Liver (tissue), 9 donors: ENCODE measurements around the gene MYO1H. TPM values are rescaled to one million over a fixed set of nuclear protein-coding genes. Genes with fewer than 3 reads are reported as not detected.
"Not testable (repeated sequence)": the region's sequence is repeated elsewhere in the genome, so short reads cannot be mapped to it uniquely, and the experiment has no call there.

Experiments
- DNase-seq: peaks from one replicate; pipeline ENCODE4 v3.0.0-alpha.2; 2017; ENCODE audit warnings: low spot score
- H3K27ac ChIP-seq, 2 donors: one replicate each; pipeline ENCODE4 v1.7.0; 2013; ENCODE audit warnings: inconsistent platforms in 2 of 2, low read length in 2 of 2, control low read depth in 1 of 2, low read depth in 1 of 2, mild to moderate bottlenecking in 1 of 2
- H3K27me3 ChIP-seq, 4 donors: one replicate each; pipeline versions ENCODE4 v1.6.1 to v1.7.0; 2013; ENCODE audit warnings: low read length in 3 of 4, inconsistent platforms in 1 of 4, mild to moderate bottlenecking in 1 of 4, moderate library complexity in 1 of 4; ENCODE audit not compliant: control insufficient read depth in 4 of 4, insufficient read depth in 4 of 4
- H3K36me3 ChIP-seq, 4 donors: one replicate each; pipeline versions ENCODE4 v1.6.1 to v1.7.0; 2013; ENCODE audit warnings: low read length in 3 of 4, mild to moderate bottlenecking in 3 of 4, low read depth in 1 of 4, moderate library complexity in 1 of 4; ENCODE audit not compliant: control insufficient read depth in 4 of 4, insufficient read depth in 3 of 4
- H3K4me1 ChIP-seq, 4 donors: one replicate each; pipeline versions ENCODE4 v1.6.1 to v1.7.0; 2013; ENCODE audit warnings: low read length in 3 of 4, mild to moderate bottlenecking in 3 of 4, moderate library complexity in 1 of 4; ENCODE audit not compliant: control insufficient read depth in 4 of 4, insufficient read depth in 4 of 4
- H3K4me3 ChIP-seq, 3 donors: one replicate each; pipeline versions ENCODE4 v1.6.1 to v1.7.0; 2013; ENCODE audit warnings: low read length in 3 of 3, control low read depth in 1 of 3, low read depth in 1 of 3, mild to moderate bottlenecking in 1 of 3
- H3K9ac ChIP-seq, 2 donors: one replicate each; pipeline ENCODE4 v1.7.0; 2013; ENCODE audit warnings: low read length in 2 of 2, mild to moderate bottlenecking in 2 of 2, moderate library complexity in 2 of 2, control low read depth in 1 of 2, low read depth in 1 of 2
- H3K9me3 ChIP-seq, 4 donors: one replicate each; pipeline versions ENCODE4 v1.6.1 to v1.7.0; 2013; ENCODE audit warnings: low read length in 3 of 4; ENCODE audit not compliant: control insufficient read depth in 4 of 4
- EGR1 ChIP-seq, 2 donors: IDR thresholded peaks; 2 replicates each; pipeline ENCODE4 v1.6.1; 2016 to 2018; ENCODE audit warnings: antibody characterized with exemption in 2 of 2, low read depth in 2 of 2
- FOXA1 ChIP-seq: IDR thresholded peaks from 2 replicates; pipeline ENCODE4 v1.6.1; 2016; ENCODE audit warnings: antibody characterized with exemption
- FOXA2 ChIP-seq: IDR thresholded peaks from 2 replicates; pipeline ENCODE4 v1.6.1; 2016; ENCODE audit warnings: antibody characterized with exemption
- GABPA ChIP-seq, 2 donors: IDR thresholded peaks in 1 of 2; conservative IDR thresholded peaks in 1 of 2; 2 replicates each; pipeline ENCODE4 v1.6.1; 2016; ENCODE audit warnings: antibody characterized with exemption in 2 of 2, mild to moderate bottlenecking in 1 of 2, moderate library complexity in 1 of 2
- HNF4A ChIP-seq, 2 donors: conservative IDR thresholded peaks; 2 replicates each; pipeline ENCODE4 v1.6.1; 2016; ENCODE audit warnings: antibody characterized with exemption in 2 of 2, mild to moderate bottlenecking in 2 of 2
- HNF4G ChIP-seq: IDR thresholded peaks from 2 replicates; pipeline ENCODE4 v1.6.1; 2016; ENCODE audit warnings: antibody characterized with exemption
- JUND ChIP-seq, 2 donors: IDR thresholded peaks; 2 replicates each; pipeline ENCODE4 v1.6.1; 2016; ENCODE audit warnings: antibody characterized with exemption in 2 of 2
- SP1 ChIP-seq: IDR thresholded peaks from 2 replicates; pipeline ENCODE4 v1.6.1; 2018; ENCODE audit warnings: antibody characterized with exemption, mild to moderate bottlenecking
- TAF1 ChIP-seq: conservative IDR thresholded peaks from 2 replicates; pipeline ENCODE4 v1.6.1; 2016; ENCODE audit warnings: antibody characterized with exemption, mild to moderate bottlenecking
- YY1 ChIP-seq: IDR thresholded peaks from 2 replicates; pipeline ENCODE4 v1.6.1; 2016; ENCODE audit warnings: antibody characterized with exemption, mild to moderate bottlenecking
- WGBS: extraction: QIAGEN DNeasy Blood & Tissue Kit; methylation state at CpG from one replicate; pipeline ENCODE4 v1.1.7; 2013; 5-methylcytosine and 5-hydroxymethylcytosine counted together
- polyA plus RNA-seq, 2 donors: library from polyadenylated mRNA; stranded (reverse) in 1 of 2; unstranded in 1 of 2; fragments of 200-250 nt in 1 of 2; fragments of >200 nt in 1 of 2; fragmentation: Nextera tagmentation in 1 of 2; extraction: Ambion mirVana in 1 of 2; gene quantifications; one replicate each; pipeline versions ENCODE4 v1.2.1 to v1.2.3, GENCODE V29; 2013 to 2015
- total RNA-seq, 2 donors: library from RNA; depleted of rRNA; stranded (reverse); fragments of >200 nt; gene quantifications; one replicate each; pipeline ENCODE4 v1.2.3, GENCODE V29; 2014
- TF ChIP-seq, protein P1 (sequence below): IDR thresholded peaks from 2 replicates; pipeline ENCODE4 v1.6.1; 2016; ENCODE audit warnings: antibody characterized with exemption, mild to moderate bottlenecking
- TF ChIP-seq, protein P2 (sequence below): IDR thresholded peaks from 2 replicates; pipeline ENCODE4 v1.6.1; 2016; ENCODE audit warnings: antibody characterized with exemption
- TF ChIP-seq, protein P3 (sequence below): IDR thresholded peaks from 2 replicates; pipeline ENCODE4 v1.6.1; 2016; ENCODE audit warnings: antibody characterized with exemption
- donor health status: healthy.
- donor health status: healthy.
- donor health status: healthy.
- donor health status: healthy.
- donor health status: healthy.

The MYO1H gene
- total and polyA plus RNA-seq, 4 donors, result not detected

DNA sequence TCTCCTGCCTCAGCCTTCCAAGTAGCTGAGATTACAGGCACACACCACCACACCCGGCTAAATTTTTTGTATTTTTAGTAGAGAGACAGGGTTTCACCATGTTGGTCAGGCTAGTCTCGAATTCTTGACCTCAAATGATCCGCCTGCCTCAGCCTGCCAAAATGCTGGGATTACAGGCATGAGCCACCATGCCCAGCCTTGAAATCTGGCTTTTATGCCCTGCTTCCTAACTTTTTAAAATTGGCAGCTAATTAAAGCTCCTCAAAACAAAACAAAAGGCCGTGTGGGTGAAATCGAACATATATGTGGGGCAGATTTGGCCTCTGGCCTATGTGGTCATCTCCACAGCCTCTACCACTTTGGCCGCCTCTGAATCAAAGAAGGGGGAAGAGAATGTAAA lies 91.5 kb downstream of the MYO1H start (continued):
- TF ChIP-seq, protein P1, sequence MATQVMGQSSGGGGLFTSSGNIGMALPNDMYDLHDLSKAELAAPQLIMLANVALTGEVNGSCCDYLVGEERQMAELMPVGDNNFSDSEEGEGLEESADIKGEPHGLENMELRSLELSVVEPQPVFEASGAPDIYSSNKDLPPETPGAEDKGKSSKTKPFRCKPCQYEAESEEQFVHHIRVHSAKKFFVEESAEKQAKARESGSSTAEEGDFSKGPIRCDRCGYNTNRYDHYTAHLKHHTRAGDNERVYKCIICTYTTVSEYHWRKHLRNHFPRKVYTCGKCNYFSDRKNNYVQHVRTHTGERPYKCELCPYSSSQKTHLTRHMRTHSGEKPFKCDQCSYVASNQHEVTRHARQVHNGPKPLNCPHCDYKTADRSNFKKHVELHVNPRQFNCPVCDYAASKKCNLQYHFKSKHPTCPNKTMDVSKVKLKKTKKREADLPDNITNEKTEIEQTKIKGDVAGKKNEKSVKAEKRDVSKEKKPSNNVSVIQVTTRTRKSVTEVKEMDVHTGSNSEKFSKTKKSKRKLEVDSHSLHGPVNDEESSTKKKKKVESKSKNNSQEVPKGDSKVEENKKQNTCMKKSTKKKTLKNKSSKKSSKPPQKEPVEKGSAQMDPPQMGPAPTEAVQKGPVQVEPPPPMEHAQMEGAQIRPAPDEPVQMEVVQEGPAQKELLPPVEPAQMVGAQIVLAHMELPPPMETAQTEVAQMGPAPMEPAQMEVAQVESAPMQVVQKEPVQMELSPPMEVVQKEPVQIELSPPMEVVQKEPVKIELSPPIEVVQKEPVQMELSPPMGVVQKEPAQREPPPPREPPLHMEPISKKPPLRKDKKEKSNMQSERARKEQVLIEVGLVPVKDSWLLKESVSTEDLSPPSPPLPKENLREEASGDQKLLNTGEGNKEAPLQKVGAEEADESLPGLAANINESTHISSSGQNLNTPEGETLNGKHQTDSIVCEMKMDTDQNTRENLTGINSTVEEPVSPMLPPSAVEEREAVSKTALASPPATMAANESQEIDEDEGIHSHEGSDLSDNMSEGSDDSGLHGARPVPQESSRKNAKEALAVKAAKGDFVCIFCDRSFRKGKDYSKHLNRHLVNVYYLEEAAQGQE, result no peak
- TF ChIP-seq GABPA (IDR thresholded peaks at IDR 0.05 in 1 of 2, conservative IDR thresholded peaks at IDR 0.05 in 1 of 2), result no peak
- no peak for TF ChIP-seq JUND (IDR thresholded peaks at IDR 0.05)
- TF ChIP-seq, protein P2, sequence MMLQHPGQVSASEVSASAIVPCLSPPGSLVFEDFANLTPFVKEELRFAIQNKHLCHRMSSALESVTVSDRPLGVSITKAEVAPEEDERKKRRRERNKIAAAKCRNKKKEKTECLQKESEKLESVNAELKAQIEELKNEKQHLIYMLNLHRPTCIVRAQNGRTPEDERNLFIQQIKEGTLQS, result no peak
- no peak for TF ChIP-seq TAF1
- no peak for TF ChIP-seq FOXA1
- TF ChIP-seq, protein P3, sequence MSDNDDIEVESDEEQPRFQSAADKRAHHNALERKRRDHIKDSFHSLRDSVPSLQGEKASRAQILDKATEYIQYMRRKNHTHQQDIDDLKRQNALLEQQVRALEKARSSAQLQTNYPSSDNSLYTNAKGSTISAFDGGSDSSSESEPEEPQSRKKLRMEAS, result no peak
- no peak for TF ChIP-seq YY1
- TF ChIP-seq EGR1 (IDR thresholded peaks at IDR 0.05; ENCODE audit: low read depth in 2 of 2), result no peak
- TF ChIP-seq HNF4G, result no peak
- TF ChIP-seq FOXA2, result no peak
- no peak for TF ChIP-seq HNF4A (conservative IDR thresholded peaks at IDR 0.05)

DNA sequence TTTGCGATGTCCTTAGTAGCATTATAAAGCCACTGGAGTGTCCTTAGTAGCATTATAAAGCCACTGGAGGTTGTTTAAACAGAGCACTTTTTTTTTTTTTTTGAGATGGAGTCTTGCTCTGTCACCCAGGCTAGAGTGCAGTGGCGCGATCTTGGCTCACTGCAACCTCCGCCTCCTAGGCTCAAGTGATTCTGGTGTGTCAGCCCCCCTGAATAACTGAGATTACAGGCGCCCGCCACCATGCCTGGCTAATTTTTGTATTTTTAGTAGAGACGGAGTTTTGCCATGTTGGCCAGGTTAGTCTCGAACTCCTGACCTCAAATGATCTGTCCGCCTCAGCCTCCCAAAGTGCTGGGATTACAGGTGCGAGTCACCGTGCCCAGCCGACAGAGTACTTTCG lies 92.3 kb downstream of the MYO1H start:
- not testable (repeated sequence) for H3K27me3 ChIP-seq, H3K4me3 ChIP-seq, DNase-seq, H3K9me3 ChIP-seq, H3K36me3 ChIP-seq, H3K27ac ChIP-seq, H3K4me1 ChIP-seq, H3K9ac ChIP-seq
- 96% methylated on average over 13 of the region's 13 CpGs for WGBS

DNA sequence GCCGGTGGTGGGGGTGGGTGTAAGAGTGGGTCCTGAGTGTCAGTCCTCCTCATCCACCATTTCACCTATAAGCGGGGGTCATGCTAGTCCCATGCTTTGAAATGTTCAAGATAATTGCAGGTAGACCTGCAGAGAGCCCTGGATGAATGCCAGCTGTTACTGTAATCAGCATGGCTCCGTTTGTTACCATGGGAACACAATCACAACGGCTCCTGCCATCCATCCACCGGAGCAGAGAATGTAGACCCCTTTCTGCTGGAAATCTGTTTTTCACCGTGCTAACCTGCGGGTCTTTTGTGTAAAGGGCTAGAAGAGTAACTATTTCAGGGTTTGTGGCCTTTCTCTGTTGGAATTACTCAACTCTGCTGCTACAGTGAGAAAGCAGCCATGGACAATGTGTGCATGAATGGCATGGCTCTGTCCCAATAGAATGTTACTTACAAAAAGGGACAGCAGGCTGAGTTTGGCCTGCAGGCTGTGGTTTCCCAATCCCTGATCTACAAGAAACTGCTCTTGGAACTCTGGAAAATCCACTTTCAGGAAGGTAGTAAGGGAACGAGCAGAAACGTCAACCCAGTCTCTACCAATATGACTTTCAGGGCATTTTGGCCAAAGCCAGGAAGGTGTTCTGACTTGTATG lies 93.3 kb downstream of the MYO1H start:
- 77% methylated on average over 9 of the region's 9 CpGs for WGBS
- Histone ChIP-seq H3K9me3 (no peaks in the 10 kb centered on the region), H3K4me1 (no peaks in the 10 kb centered on the region), H3K27ac (no peak overlapping the region), H3K36me3 (peaks cover 0 to 4% (median 0%) of the 10 kb centered on the region in 4 donors), H3K9ac (no peak overlapping the region), H3K4me3 (no peak overlapping the region), H3K27me3 (no peaks in the 10 kb centered on the region)
- no peak for DNase-seq
- no peak for TF ChIP-seq YY1
- TF ChIP-seq GABPA (IDR thresholded peaks at IDR 0.05 in 1 of 2, conservative IDR thresholded peaks at IDR 0.05 in 1 of 2), result no peak
- TF ChIP-seq HNF4A (conservative IDR thresholded peaks at IDR 0.05), result no peak
- TF ChIP-seq SP1, result no peak
- TF ChIP-seq, protein P3, result no peak
- no peak for TF ChIP-seq FOXA2
